NAMALWA (cell line): ENCODE results near the gene PRXL2B.
"Not testable (repeated sequence)": the region's sequence is repeated elsewhere in the genome, so short reads cannot be mapped to it uniquely, and the experiment has no call there.

ENCODE experiments used
- DNase-seq: peaks from one replicate; pipeline ENCODE4 v3.0.0-alpha.2; 2015; ENCODE audit warnings: low spot score

The PRXL2B gene

GRCh38 chr1:2551544-2551943 is 35.0 kb upstream of the PRXL2B start:
- not testable (repeated sequence) for DNase-seq

GRCh38 chr1:2552189-2552588 is 34.4 kb upstream of the PRXL2B start:
- no peak for DNase-seq

GRCh38 chr1:2553076-2553475 is 33.5 kb upstream of the PRXL2B start:
- DNase-seq: not testable (repeated sequence)

GRCh38 chr1:2553871-2554620 is 32.5 kb upstream of the PRXL2B start:
- no peak for DNase-seq

GRCh38 chr1:2554621-2555387 is 31.8 kb upstream of the PRXL2B start:
- DNase-seq: peak; percentile 63

- DNase-seq: peak; percentile 72
Measured at GRCh38 chr1:2555634-2556276, 30.8 kb upstream of the PRXL2B start.

- peak; percentile 92 for DNase-seq
Measured at GRCh38 chr1:2556277-2556677, 30.3 kb upstream of the PRXL2B start, which contains the start of gene TNFRSF14. Gene TNFRSF14 (plus strand): TSS chr1:2556371. CDS start chr1:2556665, 294 bp downstream.

GRCh38 chr1:2556678-2557481 is 29.7 kb upstream of the PRXL2B start:
- no peak for DNase-seq

- DNase-seq: no peak
Measured at GRCh38 chr1:2557482-2558400, 28.8 kb upstream of the PRXL2B start.

- no peak for DNase-seq
Measured at GRCh38 chr1:2558420-2558819, 28.2 kb upstream of the PRXL2B start.

- DNase-seq: no peak
Measured at GRCh38 chr1:2558861-2559260, 27.7 kb upstream of the PRXL2B start.

GRCh38 chr1:2559509-2560298 is 26.9 kb upstream of the PRXL2B start:
- no peak for DNase-seq

GRCh38 chr1:2560299-2561073 is 26.1 kb upstream of the PRXL2B start:
- no peak for DNase-seq

GRCh38 chr1:2561446-2561845 is 25.1 kb upstream of the PRXL2B start:
- no peak for DNase-seq

GRCh38 chr1:2561898-2562895 is 24.4 kb upstream of the PRXL2B start:
- peak; percentile 54 for DNase-seq

GRCh38 chr1:2563205-2563604 is 23.4 kb upstream of the PRXL2B start:
- DNase-seq: no peak

- no peak for DNase-seq
Measured at GRCh38 chr1:2564006-2564814, 22.4 kb upstream of the PRXL2B start.
